Colonic mucosa (tissue), 4 donors: Measurements from ENCODE around the gene COL9A3. TPM values are rescaled to one million over a fixed set of nuclear protein-coding genes. Genes with fewer than 3 reads are reported as not detected.
"Not testable (repeated sequence)": the region's sequence is repeated elsewhere in the genome, so short reads cannot be mapped to it uniquely, and the experiment has no call there.

ENCODE experiments used
- DNase-seq: peaks from one replicate; pipeline ENCODE4 v3.0.0-alpha.2; 2020
- H3K27ac ChIP-seq: fragments of 200-600 bp; one replicate; pipeline ENCODE4 v1.8.0; 2021
- H3K27me3 ChIP-seq: fragments of 200-600 bp; one replicate; pipeline ENCODE4 v1.8.0; 2021
- H3K36me3 ChIP-seq: fragments of 200-600 bp; one replicate; pipeline ENCODE4 v1.8.0; 2021
- H3K4me1 ChIP-seq: fragments of 200-600 bp; one replicate; pipeline ENCODE4 v1.8.0; 2021; ENCODE audit warnings: mild to moderate bottlenecking
- H3K4me3 ChIP-seq: fragments of 200-600 bp; one replicate; pipeline ENCODE4 v1.8.0; 2021
- H3K9ac ChIP-seq, 2 donors: one replicate each; pipeline ENCODE4 v1.7.0; 2013; ENCODE audit warnings: control low read depth in 2 of 2, low read depth in 2 of 2, low read length in 2 of 2
- H3K9me3 ChIP-seq: fragments of 200-600 bp; one replicate; pipeline ENCODE4 v1.8.0; 2021
- intact Hi-C: fragments of 100-400 bp; cut with DNase I; formaldehyde crosslinking; loops from one replicate; pipeline ENCODE4 v1.14.1; 2022
- total RNA-seq, 2 donors: library from RNA; stranded (reverse); fragmentation: NEBNext Ultra II Directional in 1 of 2; extraction: Animal tissue kit (Norgen Biotek cat#: 25700) in 1 of 2; gene quantifications; one replicate each; pipeline ENCODE4 v1.2.1, GENCODE V29; 2021
- TF ChIP-seq, protein P1 (sequence below): fragments of 200-600 bp; IDR thresholded peaks from one replicate; pipeline ENCODE4 v1.8.0; 2022; ENCODE audit warnings: antibody characterized with exemption, mild to moderate bottlenecking
- donor health status: healthy.
- donor health status: DM: no; HTN: no; CAD: no.
- donor health status: DM: no; HTN: no; CAD: no.

COL9A3 gene
- total RNA-seq, 2 donors from 2014 or later: 2.7 to 3.6 TPM

GRCh38 chr20:62873280-62873679 is 56.4 kb downstream of the COL9A3 start:
- H3K27ac ChIP-seq: no peak overlapping the region
- TF ChIP-seq, protein P1, sequence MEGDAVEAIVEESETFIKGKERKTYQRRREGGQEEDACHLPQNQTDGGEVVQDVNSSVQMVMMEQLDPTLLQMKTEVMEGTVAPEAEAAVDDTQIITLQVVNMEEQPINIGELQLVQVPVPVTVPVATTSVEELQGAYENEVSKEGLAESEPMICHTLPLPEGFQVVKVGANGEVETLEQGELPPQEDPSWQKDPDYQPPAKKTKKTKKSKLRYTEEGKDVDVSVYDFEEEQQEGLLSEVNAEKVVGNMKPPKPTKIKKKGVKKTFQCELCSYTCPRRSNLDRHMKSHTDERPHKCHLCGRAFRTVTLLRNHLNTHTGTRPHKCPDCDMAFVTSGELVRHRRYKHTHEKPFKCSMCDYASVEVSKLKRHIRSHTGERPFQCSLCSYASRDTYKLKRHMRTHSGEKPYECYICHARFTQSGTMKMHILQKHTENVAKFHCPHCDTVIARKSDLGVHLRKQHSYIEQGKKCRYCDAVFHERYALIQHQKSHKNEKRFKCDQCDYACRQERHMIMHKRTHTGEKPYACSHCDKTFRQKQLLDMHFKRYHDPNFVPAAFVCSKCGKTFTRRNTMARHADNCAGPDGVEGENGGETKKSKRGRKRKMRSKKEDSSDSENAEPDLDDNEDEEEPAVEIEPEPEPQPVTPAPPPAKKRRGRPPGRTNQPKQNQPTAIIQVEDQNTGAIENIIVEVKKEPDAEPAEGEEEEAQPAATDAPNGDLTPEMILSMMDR: no peak
- no peaks in the 10 kb centered on the region for H3K27me3 ChIP-seq
- no peak for DNase-seq
- no peaks in the 10 kb centered on the region for H3K4me1 ChIP-seq
- no peak overlapping the region for H3K9ac ChIP-seq
- no peaks in the 10 kb centered on the region for H3K9me3 ChIP-seq
- intact Hi-C loops: loop anchor here (2.0 kb wide), 1 partner anchor 136 kb away; no protein-coding TSS in a partner anchor
- no peak overlapping the region for H3K4me3 ChIP-seq
- H3K36me3 ChIP-seq: no peaks in the 10 kb centered on the region

DNA sequence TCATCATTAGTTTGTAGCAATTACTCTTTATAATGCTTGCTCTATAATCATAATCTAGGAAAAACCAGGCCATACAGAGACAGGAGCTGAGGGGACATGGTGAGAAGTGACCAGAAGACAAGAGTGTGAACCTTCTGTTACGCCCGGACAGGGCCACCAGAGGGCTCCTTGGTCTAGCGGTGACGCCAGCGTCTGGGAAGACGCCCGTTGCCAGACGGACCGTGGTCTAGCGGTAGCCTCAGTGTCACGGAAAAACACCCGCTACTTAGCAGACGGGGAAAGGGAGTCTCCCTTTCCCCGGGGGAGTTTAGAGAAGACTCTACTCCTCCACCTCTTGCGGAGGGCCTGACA is 56.8 kb downstream of the COL9A3 start:
- H3K4me1 ChIP-seq, H3K27me3 ChIP-seq, H3K36me3 ChIP-seq, H3K9me3 ChIP-seq, H3K4me3 ChIP-seq, H3K9ac ChIP-seq, H3K27ac ChIP-seq: not testable (repeated sequence)
- intact Hi-C loops: loop anchor here (2.0 kb wide), 1 partner anchor 135 kb away; no protein-coding TSS in a partner anchor
- peak; percentile 66 for DNase-seq
- TF ChIP-seq, protein P1: peak; percentile 38

DNA sequence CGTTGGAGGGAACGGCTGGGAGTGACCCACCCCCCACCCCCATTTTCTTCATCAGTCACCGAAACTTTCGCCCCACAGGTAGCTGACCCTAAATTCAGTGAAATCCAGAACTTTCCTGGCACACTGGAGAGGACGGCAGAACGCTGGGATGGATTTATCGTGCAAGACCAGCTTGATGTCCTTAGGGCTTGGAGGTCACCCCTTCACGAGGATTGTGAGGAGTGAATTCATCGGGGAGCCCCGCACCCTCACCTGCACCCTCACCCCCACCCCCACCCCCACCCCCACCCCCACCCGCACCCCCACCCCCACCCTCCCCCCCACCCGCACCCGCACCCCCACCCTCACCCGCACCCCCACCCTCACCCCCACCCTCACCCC is 58.1 kb downstream of the COL9A3 start:
- TF ChIP-seq, protein P1: no peak
- Histone ChIP-seq H3K4me1 (no peaks in the 10 kb centered on the region), H3K27ac (no peak overlapping the region), H3K9ac (no peak overlapping the region), H3K36me3 (no peaks in the 10 kb centered on the region), H3K9me3 (no peaks in the 10 kb centered on the region), H3K27me3 (no peaks in the 10 kb centered on the region), H3K4me3 (no peak overlapping the region)
- intact Hi-C loops: no loop called here
- DNase-seq: no peak

DNA sequence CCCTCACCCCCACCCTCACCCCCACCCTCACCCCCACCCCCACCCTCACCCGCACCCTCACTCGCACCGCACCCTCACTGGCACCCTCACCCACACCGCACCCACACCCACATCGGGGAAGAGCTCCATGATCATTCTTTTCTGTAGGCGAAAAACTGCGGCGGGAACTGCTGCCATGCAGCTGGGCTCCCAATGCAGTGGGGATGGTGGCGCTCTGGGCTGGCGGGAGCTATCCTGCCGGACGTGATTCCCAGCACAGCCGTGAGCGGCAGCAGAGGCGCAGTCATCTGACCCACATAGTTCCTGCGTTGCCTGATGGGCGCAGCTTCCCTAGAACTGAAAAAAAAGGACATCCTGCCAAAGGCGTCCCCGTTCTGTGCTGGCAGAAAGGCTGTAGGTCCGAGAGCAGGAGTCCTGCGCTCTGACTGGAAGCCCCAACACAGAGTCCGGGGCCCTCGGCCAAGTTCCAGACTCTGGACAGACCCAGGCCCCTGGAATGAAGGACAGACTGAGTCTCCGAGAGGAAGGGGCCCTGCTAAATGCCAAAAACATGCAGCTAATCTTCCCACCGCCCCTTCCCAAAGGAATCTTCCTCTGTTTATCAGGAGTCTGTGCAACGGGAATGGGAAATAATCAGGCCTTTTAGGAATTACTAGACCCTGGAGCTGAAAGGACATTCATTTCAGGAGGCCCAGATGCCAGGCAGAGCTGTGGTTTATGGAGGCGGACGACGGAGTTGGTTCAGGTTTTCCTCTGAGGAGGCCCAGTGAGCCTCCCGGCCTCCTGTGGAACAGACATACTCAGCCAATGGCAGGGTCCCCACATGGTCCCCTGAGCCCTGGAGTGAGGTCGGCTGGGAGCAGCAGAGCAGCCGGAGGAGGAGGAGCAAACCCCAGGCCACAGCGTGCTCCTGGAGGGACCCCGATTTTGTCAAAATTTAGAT is 58.8 kb downstream of the COL9A3 start:
- TF ChIP-seq, protein P1: peak; percentile 30
- intact Hi-C loops: no loop called here
- H3K4me1 ChIP-seq: no peaks in the 10 kb centered on the region
- no peaks in the 10 kb centered on the region for H3K9me3 ChIP-seq
- no peak overlapping the region for H3K4me3 ChIP-seq
- DNase-seq: peak; percentile 66
- H3K36me3 ChIP-seq: no peaks in the 10 kb centered on the region
- H3K27ac ChIP-seq: peak overlapping the region; percentile 36
- H3K9ac ChIP-seq: no peak overlapping the region
- H3K27me3 ChIP-seq: no peaks in the 10 kb centered on the region

GRCh38 chr20:62876501-62876901 is 59.7 kb downstream of the COL9A3 start:
- TF ChIP-seq, protein P1: no peak
- intact Hi-C loops: no loop called here

More at GRCh38 chr20:62876501-62876901, 59.7 kb downstream of the COL9A3 start:
- H3K4me3 ChIP-seq: no peak overlapping the region
- no peak for DNase-seq
- H3K4me1 ChIP-seq: no peaks in the 10 kb centered on the region
- H3K9ac ChIP-seq: no peak overlapping the region
- no peak overlapping the region for H3K27ac ChIP-seq
- no peaks in the 10 kb centered on the region for H3K9me3 ChIP-seq
- H3K27me3 ChIP-seq: no peaks in the 10 kb centered on the region
- no peaks in the 10 kb centered on the region for H3K36me3 ChIP-seq
